HEK293 (cell line): ENCODE data around the gene CNFN.

Experiments
- CTCF ChIA-PET: fragments of 350-600 bp; formaldehyde crosslinking; extraction: SDS; loops from one replicate; lab custom pipeline; 2021; ENCODE audit warnings: antibody characterized with exemption; lab: Yijun Ruan, JAX
- POLR2A ChIA-PET: fragments of 300-600 bp; formaldehyde crosslinking; extraction: SDS; loops from one replicate; lab custom pipeline; 2020; ENCODE audit warnings: antibody characterized with exemption, inconsistent platforms; lab: Yijun Ruan, JAX
- H3K27ac ChIP-seq: fragments of 200-500 bp; sonication (Bioruptor generic); 2 replicates; pipeline ENCODE4 v1.5.1; 2014; ENCODE audit warnings: low read depth, low read length, control low read depth, inconsistent platforms; ENCODE audit errors: extremely low read depth
- H3K36me3 ChIP-seq, 2 experiments: fragments of 200-500 bp in 1 of 2; sonication (Bioruptor generic) in 1 of 2; 1 replicate in 1 of 2; 2 replicates in 1 of 2; pipeline ENCODE4 v1.5.1; 2014 to 2017; ENCODE audit warnings: inconsistent platforms in 2 of 2, low read length in 2 of 2; ENCODE audit not compliant: control insufficient read depth in 2 of 2, insufficient read depth in 1 of 2
- H3K4me1 ChIP-seq: fragments of 200-500 bp; sonication (Bioruptor generic); 2 replicates; pipeline ENCODE4 v1.5.1; 2014; ENCODE audit warnings: mild to moderate bottlenecking, low read length, inconsistent platforms; ENCODE audit not compliant: control insufficient read depth, insufficient read depth
- H3K4me3 ChIP-seq: 2 replicates; pipeline ENCODE4 v1.5.1; 2011; ENCODE audit warnings: low read depth, mild to moderate bottlenecking, control low read depth, low read length, moderate library complexity
- H3K9me3 ChIP-seq: fragments of 200-500 bp; sonication (Bioruptor generic); 2 replicates; pipeline ENCODE4 v1.5.1; 2014; ENCODE audit warnings: low read depth, low read length, inconsistent platforms; ENCODE audit not compliant: control insufficient read depth, insufficient read depth
- BCL11A ChIP-seq: fragments of 450-650 bp; formaldehyde crosslinking; IDR thresholded peaks from 2 replicates; pipeline ENCODE4 v1.5.1; 2016; ENCODE audit warnings: low read depth, missing biosample characterization, missing genetic modification characterization
- ZBTB17 ChIP-seq: fragments of 450-650 bp; formaldehyde crosslinking; IDR thresholded peaks from 2 replicates; pipeline ENCODE4 v1.5.1; 2016; ENCODE audit warnings: missing biosample characterization, missing genetic modification characterization
- ZNF121 ChIP-seq: fragments of 450-650 bp; formaldehyde crosslinking; IDR thresholded peaks from 2 replicates; pipeline ENCODE4 v1.5.1; 2016; ENCODE audit warnings: missing biosample characterization, missing genetic modification characterization
- ZNF202 ChIP-seq: fragments of 450-650 bp; formaldehyde crosslinking; IDR thresholded peaks from 2 replicates; pipeline ENCODE4 v1.5.1; 2016; ENCODE audit warnings: missing biosample characterization, missing genetic modification characterization, borderline replicate concordance
- ZNF350 ChIP-seq: fragments of 450-650 bp; formaldehyde crosslinking; IDR thresholded peaks from 2 replicates; pipeline ENCODE4 v1.5.0; 2017; ENCODE audit warnings: missing biosample characterization, mild to moderate bottlenecking, missing genetic modification characterization
- TF ChIP-seq, protein P1 (sequence below): fragments of 450-650 bp; formaldehyde crosslinking; IDR thresholded peaks from 2 replicates; pipeline ENCODE4 v1.5.1; 2016; ENCODE audit warnings: missing biosample characterization, missing genetic modification characterization
- TF ChIP-seq, protein P2 (sequence below): fragments of 450-650 bp; formaldehyde crosslinking; IDR thresholded peaks from 2 replicates; pipeline ENCODE4 v1.5.1; 2016; ENCODE audit warnings: missing biosample characterization, missing genetic modification characterization
- TF ChIP-seq, protein P3 (sequence below): fragments of 450-650 bp; formaldehyde crosslinking; IDR thresholded peaks from 2 replicates; pipeline ENCODE4 v1.5.1; 2016; ENCODE audit warnings: missing biosample characterization, missing genetic modification characterization
- TF ChIP-seq, protein P4 (sequence below): fragments of 450-650 bp; formaldehyde crosslinking; IDR thresholded peaks from 2 replicates; pipeline ENCODE4 v1.5.1; 2016; ENCODE audit warnings: missing biosample characterization, missing genetic modification characterization
- TF ChIP-seq, protein P5 (sequence below): fragments of 450-650 bp; formaldehyde crosslinking; IDR thresholded peaks from 2 replicates; pipeline ENCODE4 v1.5.1; 2016; ENCODE audit warnings: missing biosample characterization, missing genetic modification characterization
- TF ChIP-seq, protein P6 (sequence below): fragments of 450-650 bp; formaldehyde crosslinking; IDR thresholded peaks from 2 replicates; pipeline ENCODE4 v1.5.1; 2016; ENCODE audit warnings: missing biosample characterization, missing genetic modification characterization, borderline replicate concordance
- TF ChIP-seq, protein P7 (sequence below): fragments of 450-650 bp; formaldehyde crosslinking; IDR thresholded peaks from 2 replicates; pipeline ENCODE4 v1.5.1; 2016; ENCODE audit warnings: missing biosample characterization, missing genetic modification characterization

The CNFN gene

DNA sequence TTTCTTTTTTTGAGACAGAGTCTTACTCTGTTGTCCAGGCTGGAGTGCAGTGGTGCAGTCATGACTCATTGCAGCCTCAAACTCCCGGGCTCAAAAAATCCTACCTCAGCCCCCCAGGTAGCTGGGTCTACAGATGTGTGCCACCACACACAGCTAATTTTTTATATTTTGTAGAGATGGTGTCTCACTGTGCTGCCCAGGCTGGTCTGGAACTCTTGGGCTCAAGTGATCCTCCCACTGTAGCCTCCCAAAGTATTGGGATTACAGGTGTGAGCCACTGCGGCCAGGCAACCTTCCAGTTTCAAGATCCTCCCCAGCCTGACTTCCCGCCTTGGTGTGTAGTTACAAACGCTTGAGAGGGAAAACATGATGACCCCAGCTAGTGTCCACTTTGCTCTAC, 22.2 kb downstream of the CNFN start:
- no peak overlapping the region for H3K27ac ChIP-seq
- TF ChIP-seq ZNF121 (tag by site-specific recombination), result peak; percentile 77; the same call in 1 of the 2 replicates
- TF ChIP-seq, protein P1, sequence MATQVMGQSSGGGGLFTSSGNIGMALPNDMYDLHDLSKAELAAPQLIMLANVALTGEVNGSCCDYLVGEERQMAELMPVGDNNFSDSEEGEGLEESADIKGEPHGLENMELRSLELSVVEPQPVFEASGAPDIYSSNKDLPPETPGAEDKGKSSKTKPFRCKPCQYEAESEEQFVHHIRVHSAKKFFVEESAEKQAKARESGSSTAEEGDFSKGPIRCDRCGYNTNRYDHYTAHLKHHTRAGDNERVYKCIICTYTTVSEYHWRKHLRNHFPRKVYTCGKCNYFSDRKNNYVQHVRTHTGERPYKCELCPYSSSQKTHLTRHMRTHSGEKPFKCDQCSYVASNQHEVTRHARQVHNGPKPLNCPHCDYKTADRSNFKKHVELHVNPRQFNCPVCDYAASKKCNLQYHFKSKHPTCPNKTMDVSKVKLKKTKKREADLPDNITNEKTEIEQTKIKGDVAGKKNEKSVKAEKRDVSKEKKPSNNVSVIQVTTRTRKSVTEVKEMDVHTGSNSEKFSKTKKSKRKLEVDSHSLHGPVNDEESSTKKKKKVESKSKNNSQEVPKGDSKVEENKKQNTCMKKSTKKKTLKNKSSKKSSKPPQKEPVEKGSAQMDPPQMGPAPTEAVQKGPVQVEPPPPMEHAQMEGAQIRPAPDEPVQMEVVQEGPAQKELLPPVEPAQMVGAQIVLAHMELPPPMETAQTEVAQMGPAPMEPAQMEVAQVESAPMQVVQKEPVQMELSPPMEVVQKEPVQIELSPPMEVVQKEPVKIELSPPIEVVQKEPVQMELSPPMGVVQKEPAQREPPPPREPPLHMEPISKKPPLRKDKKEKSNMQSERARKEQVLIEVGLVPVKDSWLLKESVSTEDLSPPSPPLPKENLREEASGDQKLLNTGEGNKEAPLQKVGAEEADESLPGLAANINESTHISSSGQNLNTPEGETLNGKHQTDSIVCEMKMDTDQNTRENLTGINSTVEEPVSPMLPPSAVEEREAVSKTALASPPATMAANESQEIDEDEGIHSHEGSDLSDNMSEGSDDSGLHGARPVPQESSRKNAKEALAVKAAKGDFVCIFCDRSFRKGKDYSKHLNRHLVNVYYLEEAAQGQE (tag by site-specific recombination), result no peak
- ChIA-PET CTCF (interaction anchor here (0.7 kb wide), 1 partner anchor 486 kb away, joined by 4 read pairs; no protein-coding TSS in a partner anchor), POLR2A (no interaction called here)
- peaks cover 39 to 45% of the 10 kb centered on the region in 2 experiments for H3K36me3 ChIP-seq
- H3K4me3 ChIP-seq, result no peak overlapping the region
- H3K4me1 ChIP-seq, result 0 out of 2 replicates have a peak, but pooled peaks cover 3% of the 10 kb centered on the region
- H3K9me3 ChIP-seq, result no peaks in the 10 kb centered on the region

DNA sequence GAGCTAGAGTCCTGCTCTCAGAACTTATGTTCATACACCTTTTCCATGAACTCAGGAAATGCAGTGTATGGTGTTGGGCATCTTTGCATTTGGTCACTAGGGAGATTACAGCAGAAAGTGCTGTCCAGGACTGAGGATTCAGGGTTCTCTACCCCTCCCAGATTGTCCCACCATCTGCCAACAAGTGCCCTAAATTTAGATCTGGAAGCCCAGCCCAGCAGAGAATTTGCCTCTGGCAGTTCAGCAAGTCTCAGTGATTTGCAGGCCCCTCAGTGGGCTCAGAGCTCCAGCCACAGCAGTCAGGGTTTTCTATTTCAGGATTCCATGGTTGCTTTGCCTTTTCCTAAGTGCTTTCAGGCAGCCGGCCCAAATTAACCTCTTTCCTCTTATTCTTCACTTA, 23.4 kb downstream of the CNFN start:
- H3K36me3 ChIP-seq, result peaks cover 36 to 50% of the 10 kb centered on the region in 2 experiments
- 0 out of 2 replicates have a peak, but pooled peaks cover 3% of the 10 kb centered on the region for H3K4me1 ChIP-seq
- POLR2A ChIA-PET, result no interaction called here
- no peak for TF ChIP-seq BCL11A (tag by site-specific recombination)
- TF ChIP-seq, protein P2, sequence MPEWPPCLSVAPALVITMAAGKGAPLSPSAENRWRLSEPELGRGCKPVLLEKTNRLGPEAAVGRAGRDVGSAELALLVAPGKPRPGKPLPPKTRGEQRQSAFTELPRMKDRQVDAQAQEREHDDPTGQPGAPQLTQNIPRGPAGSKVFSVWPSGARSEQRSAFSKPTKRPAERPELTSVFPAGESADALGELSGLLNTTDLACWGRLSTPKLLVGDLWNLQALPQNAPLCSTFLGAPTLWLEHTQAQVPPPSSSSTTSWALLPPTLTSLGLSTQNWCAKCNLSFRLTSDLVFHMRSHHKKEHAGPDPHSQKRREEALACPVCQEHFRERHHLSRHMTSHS (tag by site-specific recombination), result no peak
- TF ChIP-seq, protein P3, sequence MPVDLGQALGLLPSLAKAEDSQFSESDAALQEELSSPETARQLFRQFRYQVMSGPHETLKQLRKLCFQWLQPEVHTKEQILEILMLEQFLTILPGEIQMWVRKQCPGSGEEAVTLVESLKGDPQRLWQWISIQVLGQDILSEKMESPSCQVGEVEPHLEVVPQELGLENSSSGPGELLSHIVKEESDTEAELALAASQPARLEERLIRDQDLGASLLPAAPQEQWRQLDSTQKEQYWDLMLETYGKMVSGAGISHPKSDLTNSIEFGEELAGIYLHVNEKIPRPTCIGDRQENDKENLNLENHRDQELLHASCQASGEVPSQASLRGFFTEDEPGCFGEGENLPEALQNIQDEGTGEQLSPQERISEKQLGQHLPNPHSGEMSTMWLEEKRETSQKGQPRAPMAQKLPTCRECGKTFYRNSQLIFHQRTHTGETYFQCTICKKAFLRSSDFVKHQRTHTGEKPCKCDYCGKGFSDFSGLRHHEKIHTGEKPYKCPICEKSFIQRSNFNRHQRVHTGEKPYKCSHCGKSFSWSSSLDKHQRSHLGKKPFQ (tag by site-specific recombination), result no peak
- TF ChIP-seq ZBTB17 (tag by site-specific recombination), result no peak
- TF ChIP-seq ZNF202, result no peak
- TF ChIP-seq, protein P4, sequence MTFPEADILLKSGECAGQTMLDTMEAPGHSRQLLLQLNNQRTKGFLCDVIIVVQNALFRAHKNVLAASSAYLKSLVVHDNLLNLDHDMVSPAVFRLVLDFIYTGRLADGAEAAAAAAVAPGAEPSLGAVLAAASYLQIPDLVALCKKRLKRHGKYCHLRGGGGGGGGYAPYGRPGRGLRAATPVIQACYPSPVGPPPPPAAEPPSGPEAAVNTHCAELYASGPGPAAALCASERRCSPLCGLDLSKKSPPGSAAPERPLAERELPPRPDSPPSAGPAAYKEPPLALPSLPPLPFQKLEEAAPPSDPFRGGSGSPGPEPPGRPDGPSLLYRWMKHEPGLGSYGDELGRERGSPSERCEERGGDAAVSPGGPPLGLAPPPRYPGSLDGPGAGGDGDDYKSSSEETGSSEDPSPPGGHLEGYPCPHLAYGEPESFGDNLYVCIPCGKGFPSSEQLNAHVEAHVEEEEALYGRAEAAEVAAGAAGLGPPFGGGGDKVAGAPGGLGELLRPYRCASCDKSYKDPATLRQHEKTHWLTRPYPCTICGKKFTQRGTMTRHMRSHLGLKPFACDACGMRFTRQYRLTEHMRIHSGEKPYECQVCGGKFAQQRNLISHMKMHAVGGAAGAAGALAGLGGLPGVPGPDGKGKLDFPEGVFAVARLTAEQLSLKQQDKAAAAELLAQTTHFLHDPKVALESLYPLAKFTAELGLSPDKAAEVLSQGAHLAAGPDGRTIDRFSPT (tag by site-specific recombination), result no peak
- TF ChIP-seq ZNF350 (tag by site-specific recombination), result no peak
- TF ChIP-seq, protein P5, sequence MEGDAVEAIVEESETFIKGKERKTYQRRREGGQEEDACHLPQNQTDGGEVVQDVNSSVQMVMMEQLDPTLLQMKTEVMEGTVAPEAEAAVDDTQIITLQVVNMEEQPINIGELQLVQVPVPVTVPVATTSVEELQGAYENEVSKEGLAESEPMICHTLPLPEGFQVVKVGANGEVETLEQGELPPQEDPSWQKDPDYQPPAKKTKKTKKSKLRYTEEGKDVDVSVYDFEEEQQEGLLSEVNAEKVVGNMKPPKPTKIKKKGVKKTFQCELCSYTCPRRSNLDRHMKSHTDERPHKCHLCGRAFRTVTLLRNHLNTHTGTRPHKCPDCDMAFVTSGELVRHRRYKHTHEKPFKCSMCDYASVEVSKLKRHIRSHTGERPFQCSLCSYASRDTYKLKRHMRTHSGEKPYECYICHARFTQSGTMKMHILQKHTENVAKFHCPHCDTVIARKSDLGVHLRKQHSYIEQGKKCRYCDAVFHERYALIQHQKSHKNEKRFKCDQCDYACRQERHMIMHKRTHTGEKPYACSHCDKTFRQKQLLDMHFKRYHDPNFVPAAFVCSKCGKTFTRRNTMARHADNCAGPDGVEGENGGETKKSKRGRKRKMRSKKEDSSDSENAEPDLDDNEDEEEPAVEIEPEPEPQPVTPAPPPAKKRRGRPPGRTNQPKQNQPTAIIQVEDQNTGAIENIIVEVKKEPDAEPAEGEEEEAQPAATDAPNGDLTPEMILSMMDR, result no peak
- TF ChIP-seq, protein P6, sequence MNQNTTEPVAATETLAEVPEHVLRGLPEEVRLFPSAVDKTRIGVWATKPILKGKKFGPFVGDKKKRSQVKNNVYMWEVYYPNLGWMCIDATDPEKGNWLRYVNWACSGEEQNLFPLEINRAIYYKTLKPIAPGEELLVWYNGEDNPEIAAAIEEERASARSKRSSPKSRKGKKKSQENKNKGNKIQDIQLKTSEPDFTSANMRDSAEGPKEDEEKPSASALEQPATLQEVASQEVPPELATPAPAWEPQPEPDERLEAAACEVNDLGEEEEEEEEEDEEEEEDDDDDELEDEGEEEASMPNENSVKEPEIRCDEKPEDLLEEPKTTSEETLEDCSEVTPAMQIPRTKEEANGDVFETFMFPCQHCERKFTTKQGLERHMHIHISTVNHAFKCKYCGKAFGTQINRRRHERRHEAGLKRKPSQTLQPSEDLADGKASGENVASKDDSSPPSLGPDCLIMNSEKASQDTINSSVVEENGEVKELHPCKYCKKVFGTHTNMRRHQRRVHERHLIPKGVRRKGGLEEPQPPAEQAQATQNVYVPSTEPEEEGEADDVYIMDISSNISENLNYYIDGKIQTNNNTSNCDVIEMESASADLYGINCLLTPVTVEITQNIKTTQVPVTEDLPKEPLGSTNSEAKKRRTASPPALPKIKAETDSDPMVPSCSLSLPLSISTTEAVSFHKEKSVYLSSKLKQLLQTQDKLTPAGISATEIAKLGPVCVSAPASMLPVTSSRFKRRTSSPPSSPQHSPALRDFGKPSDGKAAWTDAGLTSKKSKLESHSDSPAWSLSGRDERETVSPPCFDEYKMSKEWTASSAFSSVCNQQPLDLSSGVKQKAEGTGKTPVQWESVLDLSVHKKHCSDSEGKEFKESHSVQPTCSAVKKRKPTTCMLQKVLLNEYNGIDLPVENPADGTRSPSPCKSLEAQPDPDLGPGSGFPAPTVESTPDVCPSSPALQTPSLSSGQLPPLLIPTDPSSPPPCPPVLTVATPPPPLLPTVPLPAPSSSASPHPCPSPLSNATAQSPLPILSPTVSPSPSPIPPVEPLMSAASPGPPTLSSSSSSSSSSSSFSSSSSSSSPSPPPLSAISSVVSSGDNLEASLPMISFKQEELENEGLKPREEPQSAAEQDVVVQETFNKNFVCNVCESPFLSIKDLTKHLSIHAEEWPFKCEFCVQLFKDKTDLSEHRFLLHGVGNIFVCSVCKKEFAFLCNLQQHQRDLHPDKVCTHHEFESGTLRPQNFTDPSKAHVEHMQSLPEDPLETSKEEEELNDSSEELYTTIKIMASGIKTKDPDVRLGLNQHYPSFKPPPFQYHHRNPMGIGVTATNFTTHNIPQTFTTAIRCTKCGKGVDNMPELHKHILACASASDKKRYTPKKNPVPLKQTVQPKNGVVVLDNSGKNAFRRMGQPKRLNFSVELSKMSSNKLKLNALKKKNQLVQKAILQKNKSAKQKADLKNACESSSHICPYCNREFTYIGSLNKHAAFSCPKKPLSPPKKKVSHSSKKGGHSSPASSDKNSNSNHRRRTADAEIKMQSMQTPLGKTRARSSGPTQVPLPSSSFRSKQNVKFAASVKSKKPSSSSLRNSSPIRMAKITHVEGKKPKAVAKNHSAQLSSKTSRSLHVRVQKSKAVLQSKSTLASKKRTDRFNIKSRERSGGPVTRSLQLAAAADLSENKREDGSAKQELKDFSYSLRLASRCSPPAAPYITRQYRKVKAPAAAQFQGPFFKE (tag by site-specific recombination), result no peak
- TF ChIP-seq, protein P7, sequence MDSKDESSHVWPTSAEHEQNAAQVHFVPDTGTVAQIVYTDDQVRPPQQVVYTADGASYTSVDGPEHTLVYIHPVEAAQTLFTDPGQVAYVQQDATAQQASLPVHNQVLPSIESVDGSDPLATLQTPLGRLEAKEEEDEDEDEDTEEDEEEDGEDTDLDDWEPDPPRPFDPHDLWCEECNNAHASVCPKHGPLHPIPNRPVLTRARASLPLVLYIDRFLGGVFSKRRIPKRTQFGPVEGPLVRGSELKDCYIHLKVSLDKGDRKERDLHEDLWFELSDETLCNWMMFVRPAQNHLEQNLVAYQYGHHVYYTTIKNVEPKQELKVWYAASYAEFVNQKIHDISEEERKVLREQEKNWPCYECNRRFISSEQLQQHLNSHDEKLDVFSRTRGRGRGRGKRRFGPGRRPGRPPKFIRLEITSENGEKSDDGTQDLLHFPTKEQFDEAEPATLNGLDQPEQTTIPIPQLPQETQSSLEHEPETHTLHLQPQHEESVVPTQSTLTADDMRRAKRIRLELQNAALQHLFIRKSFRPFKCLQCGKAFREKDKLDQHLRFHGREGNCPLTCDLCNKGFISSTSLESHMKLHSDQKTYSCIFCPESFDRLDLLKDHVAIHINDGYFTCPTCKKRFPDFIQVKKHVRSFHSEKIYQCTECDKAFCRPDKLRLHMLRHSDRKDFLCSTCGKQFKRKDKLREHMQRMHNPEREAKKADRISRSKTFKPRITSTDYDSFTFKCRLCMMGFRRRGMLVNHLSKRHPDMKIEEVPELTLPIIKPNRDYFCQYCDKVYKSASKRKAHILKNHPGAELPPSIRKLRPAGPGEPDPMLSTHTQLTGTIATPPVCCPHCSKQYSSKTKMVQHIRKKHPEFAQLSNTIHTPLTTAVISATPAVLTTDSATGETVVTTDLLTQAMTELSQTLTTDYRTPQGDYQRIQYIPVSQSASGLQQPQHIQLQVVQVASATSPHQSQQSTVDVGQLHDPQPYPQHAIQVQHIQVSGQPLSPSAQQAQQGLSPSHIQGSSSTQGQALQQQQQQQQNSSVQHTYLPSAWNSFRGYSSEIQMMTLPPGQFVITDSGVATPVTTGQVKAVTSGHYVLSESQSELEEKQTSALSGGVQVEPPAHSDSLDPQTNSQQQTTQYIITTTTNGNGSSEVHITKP (tag by site-specific recombination), result no peak

More for the DNA sequence above, 23.4 kb downstream of the CNFN start:
- no peaks in the 10 kb centered on the region for H3K9me3 ChIP-seq
- peak overlapping the region; percentile 31; the same call in 1 of the 2 replicates for H3K27ac ChIP-seq
- CTCF ChIA-PET, result no interaction called here
- H3K4me3 ChIP-seq, result no peak overlapping the region
